CD4-positive, alpha-beta T cell treated with Interferon gamma for 1 hour (primary cell): Measurements from ENCODE around the gene ZNF555.
"Not testable (repeated sequence)": the region's sequence is repeated elsewhere in the genome, so short reads cannot be mapped to it uniquely, and the experiment has no call there.

ENCODE experiments used
- DNase-seq: peaks from one replicate; pipeline ENCODE4 v3.0.0-alpha.2; 2020

ZNF555 gene

DNA sequence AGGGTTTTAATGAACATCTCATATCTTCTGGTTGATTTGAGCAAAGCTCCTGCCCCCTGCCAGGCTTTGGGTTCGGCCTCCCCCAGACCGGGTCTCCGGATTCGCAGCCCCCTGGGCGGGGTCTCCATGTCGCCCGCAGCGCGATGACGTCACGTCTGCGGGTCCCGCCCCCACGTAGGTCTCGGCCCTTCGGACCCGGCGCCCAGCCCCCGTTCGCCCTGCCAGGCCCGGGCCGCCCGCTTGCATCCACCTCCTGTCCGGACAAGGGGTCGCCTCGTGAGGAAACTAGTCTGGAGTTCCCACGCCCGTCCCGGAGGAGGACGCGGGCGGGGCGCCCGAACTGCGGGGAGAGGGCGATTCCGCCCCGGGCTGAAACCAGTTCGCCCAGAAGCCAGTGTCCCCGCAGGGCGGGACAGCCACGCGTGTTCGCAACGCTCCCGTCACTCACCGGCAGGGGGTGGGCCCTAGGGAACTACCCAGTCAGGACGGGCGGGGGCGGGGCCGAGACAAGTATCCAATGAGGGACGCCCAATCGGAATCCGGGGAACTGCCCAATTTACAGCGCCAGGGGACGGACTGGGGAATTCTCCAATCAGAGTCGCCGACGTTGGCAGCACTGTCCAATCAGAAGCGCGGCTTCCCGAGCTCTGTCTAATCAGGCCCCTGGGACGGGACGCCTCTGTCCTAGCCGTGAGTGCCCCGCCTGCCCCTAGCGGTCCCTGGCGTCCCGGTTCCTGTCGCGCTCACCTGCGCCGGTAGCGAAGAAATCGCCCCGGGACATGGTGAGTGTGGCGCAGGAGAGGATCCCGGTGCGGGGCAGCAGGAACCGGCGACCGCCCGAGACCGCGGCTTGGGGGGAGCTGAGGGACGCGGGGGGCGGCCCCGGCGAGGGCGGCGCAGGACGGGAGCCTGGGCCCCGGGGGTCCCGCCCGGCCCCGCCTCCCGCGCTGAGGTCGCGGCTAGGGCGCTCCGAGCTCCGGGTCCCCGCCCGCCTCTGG lies at the start of gene ZNF555:
Gene ZNF555, plus strand, starts transcription at position 682 of the 998 bp plus-strand sequence. Its CDS starts 98 bp downstream, at position 780.
- peak; percentile 99 for DNase-seq

DNA sequence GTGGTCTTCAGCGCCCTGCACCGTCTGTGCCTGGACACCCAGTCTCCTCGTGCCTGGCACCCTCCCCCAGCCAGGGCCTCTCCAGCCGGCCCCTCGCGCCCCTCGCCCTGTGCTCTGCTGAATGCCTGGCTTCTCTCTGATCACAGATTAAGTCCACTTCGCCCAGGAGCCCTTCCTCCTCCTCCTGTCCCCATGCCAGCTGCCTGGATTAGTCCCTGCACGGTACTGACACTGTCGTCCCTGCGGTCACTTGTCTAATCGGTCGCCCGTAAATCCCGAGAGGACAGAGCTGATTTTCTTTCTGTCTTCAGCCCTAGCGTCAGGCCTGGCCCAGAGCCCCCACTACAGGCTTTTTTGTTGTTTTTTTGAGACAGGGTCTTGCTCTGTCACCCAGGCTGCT lies 49.4 kb upstream of the ZNF555 start:
- DNase-seq: no peak

DNA sequence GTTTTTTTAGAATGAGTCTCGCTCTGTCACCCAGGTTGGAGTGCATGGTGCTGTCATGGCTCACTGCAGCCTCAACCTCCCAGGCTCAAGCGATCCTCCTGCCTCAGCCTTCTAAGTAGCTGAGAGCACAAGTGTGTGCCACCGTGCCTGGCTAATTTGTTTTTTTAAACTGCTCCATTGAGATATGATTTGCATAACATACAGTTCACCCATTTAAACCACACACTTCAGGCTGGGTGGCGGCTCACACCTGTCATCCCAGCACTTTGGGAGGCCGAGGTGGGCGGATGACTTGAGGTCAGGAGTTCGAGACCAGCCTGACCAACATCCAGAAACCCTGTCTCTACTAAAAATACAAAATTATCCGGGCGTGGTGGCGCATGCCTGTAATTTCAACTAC lies 48.6 kb upstream of the ZNF555 start:
- not testable (repeated sequence) for DNase-seq

DNA sequence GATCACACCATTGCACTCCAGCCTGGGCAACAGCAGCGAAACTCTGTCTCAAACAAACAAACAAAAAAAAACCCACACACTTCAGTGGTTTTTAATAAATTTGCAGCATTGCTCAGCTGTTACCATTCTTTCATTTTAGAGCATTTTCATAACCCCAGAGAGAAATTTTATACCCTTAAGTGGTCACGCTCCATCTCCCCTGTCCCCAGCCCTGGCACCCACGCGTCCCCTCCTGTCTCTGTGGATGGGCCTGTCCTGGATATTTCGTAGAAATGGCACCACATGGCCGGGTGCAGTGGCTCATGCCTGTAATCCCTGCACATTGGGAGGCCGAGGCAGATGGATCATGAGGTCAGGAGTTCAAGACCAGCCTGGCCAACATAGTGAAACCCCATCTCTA lies 48.1 kb upstream of the ZNF555 start:
- no peak for DNase-seq

DNA sequence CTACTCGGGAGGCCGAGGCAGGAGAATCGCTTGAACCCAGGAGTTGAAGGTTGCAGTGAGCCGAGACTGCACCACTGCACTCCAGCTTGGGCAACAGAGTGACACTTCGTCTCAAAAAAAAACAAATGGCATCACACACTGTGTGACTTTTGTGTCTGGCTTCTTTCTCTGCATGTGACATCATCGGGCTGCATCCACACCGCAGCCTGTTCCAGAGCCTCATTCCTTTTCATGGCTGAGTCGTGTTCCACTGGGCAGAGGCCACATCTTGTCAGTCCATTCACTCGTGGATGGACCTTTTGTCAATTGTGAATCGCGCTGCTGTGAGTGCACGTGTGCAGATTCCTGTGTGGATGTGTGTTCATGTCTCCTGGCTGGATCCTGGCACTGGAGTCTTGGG lies 47.7 kb upstream of the ZNF555 start:
- DNase-seq: no peak

DNA sequence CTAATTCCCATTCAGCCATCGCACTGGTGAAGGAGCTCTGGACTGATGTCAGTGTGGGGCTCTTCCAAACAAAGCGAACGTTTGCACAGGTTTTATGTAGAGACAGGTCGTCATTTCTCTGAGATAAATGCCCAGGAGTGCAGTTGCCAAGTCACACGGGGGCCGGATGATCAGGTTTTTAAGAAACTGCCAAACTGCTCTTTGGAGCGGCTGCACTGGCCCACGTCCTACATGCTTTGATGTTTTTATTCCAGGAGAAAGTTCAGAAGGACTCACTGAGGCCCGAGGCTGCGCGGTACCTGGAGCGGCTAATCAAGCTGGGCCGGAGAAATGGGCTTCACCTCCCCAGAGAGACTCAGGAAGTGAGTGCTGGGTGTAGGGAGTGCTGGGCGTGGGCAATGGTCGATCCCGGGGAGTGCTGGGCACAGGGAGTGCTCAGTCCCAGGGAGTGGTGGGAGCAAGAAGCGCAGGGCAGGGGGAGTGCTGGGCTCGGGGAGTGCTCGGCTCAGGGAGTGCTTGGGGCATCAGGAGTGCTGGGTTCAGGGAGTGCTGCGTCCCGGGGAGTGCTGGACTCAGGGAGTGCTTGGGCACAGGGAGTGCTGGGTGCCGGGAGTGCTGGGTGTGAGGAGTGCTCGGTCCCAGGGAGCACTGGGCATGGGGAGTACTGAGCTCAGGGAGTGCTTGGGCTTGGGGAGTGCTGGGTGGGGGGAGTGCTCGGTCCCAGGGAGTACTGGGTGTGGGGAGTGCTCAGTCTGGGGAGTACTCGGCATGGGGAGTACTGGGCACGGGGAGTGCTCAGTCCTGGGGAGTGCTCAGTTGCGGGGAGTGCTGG lies 45.2 kb upstream of the ZNF555 start:
- DNase-seq: no peak

DNA sequence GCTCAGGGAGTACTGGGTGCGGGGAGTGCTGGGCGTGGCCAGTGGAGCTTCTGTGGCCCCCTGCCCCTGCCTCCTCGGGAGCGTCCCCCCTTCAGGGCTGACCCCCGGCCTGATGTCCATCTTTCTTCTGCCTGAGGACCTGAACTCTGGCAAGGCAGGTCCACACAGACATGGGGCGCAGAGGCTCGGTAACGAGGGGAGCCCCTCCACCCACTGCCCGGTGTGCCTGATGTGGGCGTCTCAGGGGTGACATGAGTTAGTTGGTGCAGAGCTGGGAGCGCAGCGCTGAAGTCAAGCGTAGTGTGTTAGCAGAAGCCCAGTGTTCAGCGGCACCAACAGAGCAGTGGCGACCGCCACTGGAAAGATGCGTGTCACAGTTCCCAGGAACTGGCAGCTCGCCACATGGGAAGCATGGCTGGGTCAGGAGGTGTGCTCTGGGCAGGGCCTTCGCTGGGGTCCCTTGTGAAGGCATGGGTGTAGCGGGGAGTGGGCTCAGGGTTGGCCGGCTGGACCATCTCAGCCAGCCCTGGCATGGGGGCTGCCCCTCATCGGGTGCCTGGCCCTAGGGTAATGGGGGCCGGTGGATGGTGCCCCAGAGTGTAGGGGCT lies 44.5 kb upstream of the ZNF555 start:
- no peak for DNase-seq

DNA sequence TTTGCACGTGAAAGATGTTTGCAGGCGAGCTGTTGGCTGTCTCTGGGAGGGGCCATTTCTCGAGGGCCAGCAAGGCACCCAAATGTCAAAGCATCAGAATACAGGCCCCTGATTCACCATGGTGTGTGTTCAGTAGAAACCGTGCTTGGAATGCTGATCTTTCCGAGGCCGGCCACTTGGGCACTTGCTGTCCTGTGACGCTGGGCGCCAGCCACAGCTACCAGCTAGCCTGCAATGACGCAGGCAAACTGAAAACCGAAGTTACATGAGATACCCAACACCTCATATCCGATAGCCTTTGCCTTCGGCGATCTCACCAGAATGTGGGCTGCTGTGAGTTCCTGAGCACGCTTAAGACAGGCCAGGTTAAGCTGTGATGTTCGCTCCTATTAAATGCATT lies 44.0 kb upstream of the ZNF555 start:
- no peak for DNase-seq

DNA sequence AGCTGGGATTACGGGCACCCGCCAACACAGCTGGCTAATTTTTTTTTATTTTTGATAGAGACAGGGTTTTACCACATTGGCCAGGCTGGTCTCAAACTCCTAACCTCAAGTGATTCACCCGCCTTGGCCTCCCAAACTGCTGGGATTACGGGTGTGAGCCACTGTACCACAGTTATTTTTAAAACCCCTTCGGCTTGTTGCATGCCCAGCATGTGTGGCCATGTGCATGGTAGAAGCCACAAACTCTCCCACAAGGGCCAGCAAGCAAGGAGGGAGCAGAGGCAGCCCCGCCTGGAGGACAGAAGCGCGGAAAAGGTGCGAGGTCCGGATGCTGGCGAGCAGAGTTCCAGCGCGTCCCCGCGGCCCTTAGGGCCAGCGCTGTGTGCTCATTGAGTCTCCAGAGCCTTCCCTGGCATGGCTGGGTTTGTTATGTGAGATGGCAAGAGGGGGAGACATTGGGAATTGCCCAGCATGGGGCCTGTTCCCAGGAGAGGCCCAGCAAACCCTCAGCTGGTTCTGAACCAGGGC lies 43.1 kb upstream of the ZNF555 start:
- no peak for DNase-seq

DNA sequence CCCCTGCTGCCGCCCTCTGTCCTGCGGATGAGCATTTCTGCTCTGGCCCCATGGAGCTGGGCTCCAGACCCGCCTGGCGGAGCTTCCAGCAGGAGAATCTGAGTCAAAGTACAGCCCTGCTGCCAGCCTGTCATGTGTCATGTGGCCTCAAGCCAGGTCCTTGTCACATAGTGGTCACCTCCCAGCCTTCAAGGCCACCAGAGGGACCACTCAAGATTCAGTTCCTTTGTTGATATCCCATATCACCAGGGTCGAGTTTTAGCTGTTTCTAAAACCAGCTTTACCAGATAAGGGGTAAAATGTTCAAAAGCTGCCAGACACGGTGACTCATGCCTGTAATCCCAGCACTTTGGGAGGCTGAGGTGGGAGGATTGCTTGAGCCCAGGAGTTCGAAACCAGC lies 42.5 kb upstream of the ZNF555 start:
- DNase-seq: no peak

DNA sequence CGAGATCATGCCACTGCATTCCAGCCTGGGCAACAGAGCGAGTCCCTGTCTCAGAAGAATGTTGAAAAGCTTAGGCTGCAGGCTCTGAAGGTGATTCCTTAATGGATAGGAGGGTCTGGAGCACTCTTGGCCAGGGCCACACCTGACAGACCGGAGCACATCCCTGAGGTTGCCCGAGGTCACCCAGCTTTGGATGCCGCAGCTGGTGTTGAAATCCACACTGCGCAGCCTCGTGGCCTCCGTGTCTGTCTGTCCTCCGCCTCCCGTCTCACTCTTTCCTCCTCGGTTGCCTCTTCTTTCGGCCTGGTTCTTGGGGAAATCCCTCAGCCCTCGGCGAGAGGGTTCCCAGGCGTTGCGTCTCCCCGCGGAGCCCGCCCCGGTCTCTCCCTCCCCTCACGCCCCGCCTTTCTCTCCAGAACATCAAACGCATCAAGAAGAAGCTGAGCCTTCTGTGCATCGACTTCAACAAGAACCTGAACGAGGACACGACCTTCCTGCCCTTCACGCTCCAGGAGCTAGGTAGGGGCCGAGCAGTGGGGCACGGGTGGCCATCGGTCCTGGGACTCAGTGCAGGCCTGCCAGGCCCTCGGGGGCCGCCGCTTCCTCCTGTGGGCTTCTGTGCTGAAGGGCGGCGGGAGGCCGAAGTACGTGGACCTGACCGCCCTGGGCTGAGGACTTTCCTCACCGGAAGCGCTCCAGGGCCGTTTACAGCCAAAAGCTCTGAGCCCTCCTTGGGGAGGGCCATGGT lies 41.8 kb upstream of the ZNF555 start:
- no peak for DNase-seq

DNA sequence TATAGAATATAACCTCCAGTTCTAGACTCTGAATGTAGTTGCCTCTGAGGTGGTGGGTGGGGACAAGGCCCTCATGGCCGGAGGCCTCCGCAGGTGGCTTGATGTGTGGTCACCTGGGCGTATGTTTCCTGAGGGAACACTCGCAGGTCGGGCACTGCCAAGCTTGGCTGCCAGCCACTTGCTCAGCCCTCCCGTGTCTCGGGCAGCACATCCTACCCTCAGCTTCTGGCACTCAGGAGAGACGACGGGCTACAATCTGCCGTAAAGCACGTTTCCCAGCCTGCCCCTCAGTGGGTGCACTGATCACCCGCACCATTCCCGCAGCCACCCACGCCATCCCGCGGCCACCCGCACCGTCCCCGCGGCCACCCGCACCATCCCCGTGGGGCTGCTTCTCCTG lies 40.8 kb upstream of the ZNF555 start:
- DNase-seq: no peak

DNA sequence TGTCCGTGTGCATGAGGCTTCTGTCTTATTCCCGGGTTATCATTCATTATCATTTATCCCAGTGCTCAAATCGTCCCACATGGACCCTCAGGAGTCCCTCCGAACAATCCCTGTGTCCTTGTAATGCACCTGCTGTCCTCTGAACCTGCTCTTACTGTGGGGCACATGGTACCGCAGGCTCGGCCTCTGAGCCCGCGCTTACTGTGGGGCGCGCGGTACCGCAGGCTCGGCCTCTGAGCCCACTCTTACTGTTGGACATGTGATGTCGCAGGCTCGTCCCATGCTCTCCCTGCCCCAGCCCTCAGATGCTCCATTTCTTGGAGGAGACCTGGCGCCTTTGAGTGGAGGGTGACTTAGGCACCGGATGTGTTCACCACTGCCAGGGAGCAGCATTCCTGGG lies 38.4 kb upstream of the ZNF555 start:
- no peak for DNase-seq

DNA sequence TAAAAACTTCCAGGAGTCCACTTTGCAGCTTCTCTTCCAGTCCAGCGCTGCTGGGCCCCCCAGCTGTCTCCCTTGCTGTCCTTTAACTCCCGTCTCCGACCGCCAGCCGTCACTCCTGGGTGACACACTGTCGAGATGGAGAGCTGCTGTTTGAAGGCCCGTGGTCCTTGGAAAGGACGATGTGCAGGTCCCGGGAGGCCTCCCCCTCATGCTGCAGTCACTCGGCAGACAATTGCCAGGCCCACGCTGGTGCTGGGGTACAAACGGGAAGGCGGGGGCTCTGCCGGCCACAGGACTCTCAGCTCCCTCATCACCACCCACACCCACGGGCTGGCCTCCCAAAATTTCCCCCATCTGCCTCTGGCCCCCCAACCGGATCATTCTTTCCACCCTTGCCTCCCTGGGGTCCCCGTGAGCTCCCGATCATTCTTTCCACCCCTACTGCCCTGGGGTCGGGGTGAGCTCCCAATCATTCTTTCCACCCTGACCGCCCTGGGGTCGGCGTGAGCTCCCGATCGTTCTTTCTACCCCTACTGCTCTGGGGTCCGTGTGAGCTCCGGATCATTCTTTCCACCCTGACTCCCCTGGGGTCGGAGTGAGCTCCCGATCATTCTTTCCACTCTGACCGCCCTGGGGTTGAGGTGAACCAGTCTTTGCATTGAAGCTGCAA lies 37.7 kb upstream of the ZNF555 start:
- no peak for DNase-seq

DNA sequence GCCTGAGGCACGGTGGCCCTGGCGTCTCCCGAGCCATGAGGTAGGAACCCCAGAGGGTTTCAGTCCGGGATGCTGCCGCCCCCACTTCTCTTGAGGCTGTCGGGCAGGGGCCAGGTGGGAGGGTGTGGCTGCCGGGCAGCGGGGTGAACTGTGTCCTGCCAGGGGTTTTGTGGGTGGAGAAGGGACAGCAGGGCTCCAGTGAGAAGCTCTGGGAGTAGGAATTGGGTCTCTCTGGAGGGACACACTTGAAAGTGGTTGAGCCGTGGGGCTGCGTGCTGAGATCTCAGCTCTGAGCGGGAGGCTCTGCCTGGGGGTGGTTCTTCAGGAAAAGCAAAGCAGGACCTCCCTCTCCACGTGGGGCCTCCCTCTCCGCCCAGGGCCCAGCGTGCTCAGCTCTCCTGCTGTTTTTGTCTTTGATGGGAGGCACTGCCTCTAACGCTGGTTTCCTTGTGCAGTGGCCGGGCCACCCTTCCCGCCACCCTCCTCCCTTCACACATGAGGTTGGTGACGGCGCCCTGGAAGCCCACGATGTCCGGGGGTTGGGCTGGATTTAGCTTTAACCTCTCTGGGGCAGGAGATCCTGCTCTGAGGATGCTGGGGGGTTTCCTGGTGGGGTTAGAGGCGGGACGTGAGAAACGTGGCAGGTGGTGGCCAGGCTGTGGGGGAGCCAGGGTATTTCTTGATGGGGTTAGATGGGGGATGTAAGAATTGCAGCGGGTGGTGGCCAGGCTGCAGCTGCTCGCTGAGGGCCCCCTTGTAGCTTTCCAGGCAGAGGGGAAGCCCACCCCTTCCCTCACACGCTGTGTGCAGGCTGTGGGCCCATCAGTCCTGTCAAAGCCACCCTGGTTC lies 36.9 kb upstream of the ZNF555 start:
- no peak for DNase-seq

DNA sequence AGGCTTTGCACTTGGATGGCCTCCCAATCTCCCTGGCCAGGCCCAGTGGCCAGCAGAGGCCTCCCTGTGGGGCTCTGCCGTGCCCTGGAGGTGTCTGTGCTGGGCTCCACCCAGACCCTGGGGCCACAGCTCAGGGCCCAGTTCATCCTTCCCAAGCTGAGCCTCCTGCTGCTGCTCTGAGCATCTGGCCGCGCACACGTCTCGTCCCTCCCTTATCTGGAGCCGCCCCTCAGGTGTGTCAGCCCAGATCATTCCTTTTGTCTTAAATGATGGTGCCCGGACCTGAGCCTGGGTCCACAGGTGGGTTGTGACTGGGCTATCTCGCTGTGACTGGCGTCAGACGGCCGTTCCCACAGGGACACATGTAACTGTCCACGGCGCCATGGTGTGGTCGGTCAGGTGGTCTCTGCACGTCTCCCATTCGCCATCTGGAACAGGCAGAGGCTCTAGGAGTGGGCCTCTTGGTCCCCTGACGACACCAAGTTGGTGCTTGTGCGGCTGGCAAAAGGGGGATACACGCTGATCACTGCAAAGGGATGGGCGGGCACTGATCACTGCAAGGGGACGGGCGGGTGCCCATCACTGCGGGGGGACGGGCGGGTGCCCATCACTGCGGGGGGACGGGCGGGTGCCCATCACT lies 35.9 kb upstream of the ZNF555 start:
- DNase-seq: no peak

DNA sequence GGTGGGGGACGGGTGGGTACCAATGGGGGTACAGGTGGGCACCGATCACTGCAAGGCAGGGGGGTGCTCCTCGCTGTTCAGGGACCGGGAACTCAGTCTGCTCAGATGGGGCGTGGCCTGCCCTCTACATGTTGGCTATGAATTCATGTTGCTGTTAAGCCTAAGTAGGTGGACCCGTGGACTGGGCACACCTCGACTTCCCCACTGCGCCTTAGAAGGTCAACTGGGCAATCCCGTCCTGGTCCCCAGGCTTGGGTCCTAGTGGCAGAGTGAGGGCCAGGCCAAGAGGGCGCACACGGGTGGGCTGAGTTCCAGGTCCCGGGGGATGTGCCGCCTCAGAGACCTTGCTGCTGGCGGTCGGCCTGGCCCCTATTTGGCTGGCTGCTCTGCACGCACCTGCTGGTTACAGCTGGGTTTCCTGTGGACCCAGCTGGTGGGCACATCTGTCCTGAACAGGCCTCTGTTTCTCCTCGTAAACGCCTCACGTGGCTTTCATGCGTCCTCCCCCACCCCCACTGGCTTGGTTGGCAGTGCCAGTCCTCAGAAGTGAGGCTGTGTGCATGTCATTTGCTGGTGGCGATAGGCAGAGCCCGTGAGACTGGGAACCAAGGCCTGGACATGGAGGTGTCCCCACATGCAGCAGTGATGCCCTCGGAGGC lies 35.2 kb upstream of the ZNF555 start:
- DNase-seq: no peak

DNA sequence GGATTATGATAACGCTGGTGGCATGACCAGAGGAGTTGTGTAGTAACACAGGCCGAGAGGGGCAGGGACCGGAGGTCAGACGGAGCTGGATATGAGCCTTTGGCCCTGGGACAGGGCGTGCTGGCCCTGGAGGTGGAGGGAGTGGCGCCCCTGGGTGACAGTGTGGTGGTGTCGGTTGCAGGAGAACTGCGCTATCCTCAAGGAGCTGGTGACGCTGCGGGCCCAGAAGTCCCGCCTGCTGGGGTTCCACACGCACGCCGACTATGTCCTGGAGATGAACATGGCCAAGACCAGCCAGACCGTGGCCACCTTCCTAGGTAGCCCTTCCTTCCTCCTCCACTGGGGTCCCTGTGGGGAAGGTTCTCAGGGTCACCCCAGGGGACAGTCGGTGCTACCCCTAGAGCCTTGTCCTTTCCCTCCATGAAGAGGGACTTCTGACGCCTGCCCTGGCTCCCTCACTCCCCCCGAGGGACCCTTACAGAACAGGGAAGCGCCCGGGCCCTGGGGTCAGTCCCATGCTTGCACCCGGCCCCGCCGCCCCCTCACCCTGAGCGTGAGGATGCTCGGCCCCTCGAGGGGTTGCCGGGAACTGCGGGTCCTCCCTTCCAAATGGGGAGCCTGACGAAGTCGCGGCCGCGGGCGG lies 34.4 kb upstream of the ZNF555 start:
- DNase-seq: no peak
